ENCODE measurements around the gene AQP4.

The AQP4 gene

DNA sequence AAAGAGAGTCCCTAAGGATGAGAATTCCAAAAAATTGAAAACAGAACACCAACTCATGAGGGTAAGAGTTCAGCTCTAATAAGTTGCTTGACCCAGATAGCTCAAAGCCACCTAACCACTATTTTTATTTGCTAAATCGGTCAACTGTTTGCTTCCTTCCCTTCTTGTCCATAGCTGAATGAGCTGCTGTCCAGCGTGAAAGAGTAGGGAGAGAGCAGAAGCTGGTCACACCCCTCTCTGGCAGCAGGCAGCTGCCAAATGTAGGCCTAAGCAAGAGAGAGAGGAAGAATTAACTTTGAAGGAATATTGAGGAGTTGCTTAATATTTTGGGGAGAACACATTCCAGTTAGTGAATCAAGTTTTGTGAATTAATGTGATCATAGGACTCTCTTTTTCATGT lies 25.9 kb downstream of the AQP4 start:
- DNase-seq (ENCODE audit: low read depth in 2 of 2): no peak

GRCh38 chr18:26832302-26832701 lies 33.2 kb downstream of the AQP4 start:
- no peak for DNase-seq (ENCODE audit: low read depth in 2 of 2)

DNA sequence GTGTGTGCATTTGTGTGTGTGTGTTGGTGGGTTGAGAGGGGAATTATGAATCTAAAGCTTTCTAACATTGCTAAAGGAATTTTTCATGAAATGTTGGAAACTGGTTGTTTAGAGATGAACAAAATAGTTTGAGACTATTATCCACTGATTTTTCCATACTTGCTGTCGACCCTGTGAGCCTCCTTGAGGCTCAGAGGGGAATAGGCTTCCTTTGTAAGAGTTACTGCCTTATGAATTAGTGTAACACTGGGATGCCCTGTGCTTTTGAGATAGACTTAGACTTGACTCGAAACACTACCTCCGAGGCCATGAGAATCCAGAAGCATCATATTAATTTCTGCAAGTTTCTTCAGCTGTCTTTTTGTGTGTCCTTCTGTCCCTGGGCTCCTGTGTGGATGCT lies 37.9 kb downstream of the AQP4 start:
- DNase-seq (ENCODE audit: low read depth in 2 of 2): no peak

GRCh38 chr18:26826656-26827235 lies 38.8 kb downstream of the AQP4 start:
- no peak for DNase-seq (ENCODE audit: low read depth in 2 of 2)

GRCh38 chr18:26821181-26821580 lies 44.3 kb downstream of the AQP4 start:
- DNase-seq (ENCODE audit: low read depth in 2 of 2): no peak

GRCh38 chr18:26819046-26819445 lies 46.5 kb downstream of the AQP4 start:
- no peak for DNase-seq (ENCODE audit: low read depth in 2 of 2)

DNA sequence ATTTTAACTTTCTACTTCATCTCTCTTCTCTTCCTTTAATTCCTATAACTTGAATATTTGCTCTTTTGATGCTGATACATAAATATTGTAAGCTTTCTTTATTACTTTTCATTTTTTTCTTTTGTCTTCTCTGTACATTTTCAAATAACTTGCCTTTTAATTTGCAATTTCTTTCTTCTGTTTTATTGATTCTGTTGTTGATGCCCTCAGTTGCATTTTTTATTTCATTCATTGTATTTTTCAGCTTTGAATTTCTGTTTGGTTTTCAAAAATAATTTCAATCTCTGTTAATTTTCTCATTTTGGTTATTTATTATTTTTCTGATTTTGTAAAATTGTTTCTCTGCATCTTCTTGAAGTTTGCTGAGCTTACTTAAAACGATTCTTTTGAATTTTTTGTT lies 47.0 kb downstream of the AQP4 start:
- no peak for DNase-seq (ENCODE audit: low read depth in 2 of 2)

DNA sequence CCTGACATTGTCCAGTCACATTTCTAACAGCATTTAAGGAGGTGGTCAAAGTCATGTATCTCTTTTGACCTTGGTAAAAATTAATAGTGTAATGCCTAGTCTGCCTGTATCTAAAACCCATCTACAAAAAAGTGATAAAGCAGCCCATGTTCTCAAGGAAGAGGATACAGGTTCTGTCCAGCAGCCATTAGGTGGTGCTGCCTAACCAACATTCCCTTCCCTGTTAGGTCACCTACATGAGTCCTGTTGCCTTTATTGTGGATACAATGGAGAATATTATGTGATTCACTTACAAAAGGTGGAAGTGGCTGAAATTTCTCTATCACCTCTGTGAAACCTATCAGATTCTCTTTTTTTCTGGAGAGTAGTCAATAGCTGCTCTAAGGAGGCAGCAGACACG lies 52.5 kb downstream of the AQP4 start:
- DNase-seq (ENCODE audit: low read depth in 2 of 2): no peak

- no peak for DNase-seq (ENCODE audit: low read depth in 2 of 2)
Measured at GRCh38 chr18:26812462-26812861, 53.0 kb downstream of the AQP4 start.

GRCh38 chr18:26809346-26809745 lies 56.2 kb downstream of the AQP4 start:
- no peak for DNase-seq (ENCODE audit: low read depth in 2 of 2)

GRCh38 chr18:26806224-26806623 lies 59.3 kb downstream of the AQP4 start:
- DNase-seq (ENCODE audit: low read depth in 2 of 2): no peak

DNA sequence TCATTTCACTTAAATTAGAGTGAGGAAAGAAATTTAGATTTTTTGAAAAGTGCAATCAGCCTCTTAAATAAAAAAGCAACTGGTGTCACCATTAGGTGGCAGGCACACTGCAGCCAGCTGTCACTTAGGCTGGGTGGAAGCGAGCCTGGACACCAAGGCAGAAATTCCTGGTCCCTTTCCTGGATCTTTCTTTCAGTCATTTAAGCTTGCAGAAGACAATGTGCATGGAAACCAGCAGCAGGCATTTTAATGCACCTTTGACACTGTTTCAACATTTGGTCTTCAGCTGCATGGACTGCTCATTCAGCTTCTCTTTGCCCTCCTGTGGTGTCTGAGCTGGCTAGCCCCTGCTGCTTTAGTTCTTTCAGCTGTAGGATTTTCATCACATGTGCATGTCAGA lies 61.0 kb downstream of the AQP4 start:
- no peak for DNase-seq (ENCODE audit: low read depth in 2 of 2)

DNA sequence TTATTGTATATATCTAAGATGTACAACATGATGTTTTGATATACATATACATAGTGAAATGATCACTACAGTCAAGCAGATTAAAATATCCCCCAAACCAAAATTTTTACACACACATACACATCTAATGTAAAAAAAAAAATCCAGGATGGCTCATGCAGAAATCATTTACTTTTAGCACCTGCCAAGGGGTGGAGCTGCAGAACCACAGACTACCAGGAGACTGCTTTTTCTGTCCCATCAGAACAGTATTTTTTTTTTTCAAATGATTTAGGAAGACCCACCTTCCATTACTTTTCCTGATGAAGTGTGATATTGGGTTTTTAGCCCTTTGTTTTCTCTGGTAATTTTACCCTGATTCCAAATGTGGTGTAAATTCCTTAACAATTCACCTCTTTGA lies 61.9 kb downstream of the AQP4 start:
- no peak for DNase-seq (ENCODE audit: low read depth in 2 of 2)

GRCh38 chr18:26802330-26803200 lies 62.9 kb downstream of the AQP4 start:
- no peak for DNase-seq (ENCODE audit: low read depth in 2 of 2)

All from stimulated activated CD4-positive, alpha-beta T cell treated with anti-CD3 and anti-CD28 coated beads, Interleukin-12 subunit alpha, Interleukin-12 subunit beta, amount 100 ng/mL, for 24 hours (primary cell).